OCI-LY1 (cell line): ENCODE measurements around the gene ENTPD8.

Experiments
- H2AFZ ChIP-seq: fragments of 200-600 bp; sonication (generic), shearing (Covaris generic); 2 replicates; pipeline ENCODE4 v1.6.0; 2014; ENCODE audit warnings: antibody characterized with exemption, mild to moderate bottlenecking, low read length
- H3F3A ChIP-seq: fragments of 200-600 bp; sonication (generic), shearing (Covaris generic); 2 replicates; pipeline ENCODE4 v1.6.0; 2014; ENCODE audit warnings: mild to moderate bottlenecking, antibody characterized with exemption, low read length, moderate library complexity; ENCODE audit not compliant: insufficient read depth
- H3K27ac ChIP-seq: fragments of 200-600 bp; sonication (generic); 2 replicates; pipeline ENCODE4 v1.5.1; 2014; ENCODE audit warnings: low read length, mixed run types, mild to moderate bottlenecking, low read depth; ENCODE audit not compliant: poor library complexity, severe bottlenecking
- H3K27me3 ChIP-seq: fragments of 200-600 bp; sonication (generic); 2 replicates; pipeline ENCODE4 v1.6.0; 2014; ENCODE audit warnings: antibody characterized with exemption, mild to moderate bottlenecking, low read length, moderate library complexity; ENCODE audit not compliant: insufficient read depth
- H3K36me3 ChIP-seq: fragments of 200-600 bp; sonication (generic); 2 replicates; pipeline ENCODE4 v1.6.1; 2014; ENCODE audit warnings: mild to moderate bottlenecking, antibody characterized with exemption, low read length, moderate library complexity, mixed read lengths; ENCODE audit not compliant: insufficient read depth
- H3K4me1 ChIP-seq: fragments of 200-600 bp; sonication (generic); 2 replicates; pipeline ENCODE4 v1.5.1; 2014; ENCODE audit warnings: mild to moderate bottlenecking, low read length, moderate library complexity; ENCODE audit not compliant: insufficient read depth, severe bottlenecking
- H3K4me2 ChIP-seq: fragments of 200-600 bp; sonication (generic), shearing (Covaris generic); 2 replicates; pipeline ENCODE4 v1.6.1; 2014; ENCODE audit warnings: low read length
- H3K4me3 ChIP-seq: fragments of 200-600 bp; sonication (generic); 2 replicates; pipeline ENCODE4 v1.5.1; 2014; ENCODE audit warnings: low read length, low read depth, mild to moderate bottlenecking, mixed read lengths; ENCODE audit not compliant: poor library complexity, severe bottlenecking
- H3K79me2 ChIP-seq: fragments of 200-600 bp; shearing (Covaris generic); 2 replicates; pipeline ENCODE4 v1.6.1; 2016; ENCODE audit warnings: mixed run types, low read length, mixed read lengths; ENCODE audit not compliant: insufficient read depth
- H3K9ac ChIP-seq: fragments of 200-600 bp; sonication (generic), shearing (Covaris generic); 2 replicates; pipeline ENCODE4 v1.6.1; 2014; ENCODE audit warnings: mild to moderate bottlenecking, low read length, mixed read lengths
- H3K9me2 ChIP-seq: fragments of 200-600 bp; sonication (generic), shearing (Covaris generic); 2 replicates; pipeline ENCODE4 v1.6.1; 2014; ENCODE audit warnings: low read depth, mild to moderate bottlenecking, low read length, mixed read lengths
- H3K9me3 ChIP-seq: fragments of 200-600 bp; shearing (Covaris generic); 2 replicates; pipeline ENCODE4 v1.6.1; 2014; ENCODE audit warnings: low read length, mixed read lengths
- H4K20me1 ChIP-seq: fragments of 200-600 bp; sonication (generic), shearing (Covaris generic); 2 replicates; pipeline ENCODE4 v1.6.0; 2016; ENCODE audit warnings: mild to moderate bottlenecking, low read length; ENCODE audit not compliant: insufficient read depth
- CTCF ChIP-seq: fragments of 200-600 bp; sonication (generic), shearing (Covaris generic); IDR thresholded peaks from 2 replicates; pipeline ENCODE4 v1.5.1; 2017; ENCODE audit warnings: mild to moderate bottlenecking, antibody characterized with exemption, low read length, moderate library complexity, mixed read lengths
- EZH2 ChIP-seq: fragments of 200-600 bp; sonication (generic), shearing (Covaris generic); IDR thresholded peaks from 2 replicates; pipeline ENCODE4 v1.8.0; 2017; ENCODE audit warnings: borderline replicate concordance, mixed run types, mild to moderate bottlenecking, antibody characterized with exemption, low read length, moderate library complexity, mixed read lengths

ENTPD8 gene

GRCh38 chr9:137441935-137442321 lies 771 bp upstream of the ENTPD8 start:
- Histone ChIP-seq H4K20me1 (no peaks in the 10 kb centered on the region), H3F3A (no peaks in the 10 kb centered on the region), H3K79me2 (no peaks in the 10 kb centered on the region), H3K4me2 (no peak overlapping the region), H3K27me3 (peaks cover 6% of the 10 kb centered on the region; the same call in 1 of the 2 replicates), H3K36me3 (no peaks in the 10 kb centered on the region), H3K9me3 (no peaks in the 10 kb centered on the region), H2AFZ (no peak overlapping the region), H3K4me3 (no peak overlapping the region), H3K9me2 (no peaks in the 10 kb centered on the region), H3K9ac (no peak overlapping the region), H3K4me1 (peaks cover 2% of the 10 kb centered on the region), H3K27ac (no peak overlapping the region)
- no peak for TF ChIP-seq CTCF
- no peak for TF ChIP-seq EZH2

GRCh38 chr9:137439158-137439714 lies 1.9 kb downstream of the ENTPD8 start:
- no peak overlapping the region for H3K4me2 ChIP-seq
- H3F3A ChIP-seq: no peaks in the 10 kb centered on the region
- no peak overlapping the region for H3K4me3 ChIP-seq
- H3K4me1 ChIP-seq: no peaks in the 10 kb centered on the region
- H2AFZ ChIP-seq: no peak overlapping the region
- no peaks in the 10 kb centered on the region for H3K9me3 ChIP-seq
- no peak overlapping the region for H3K9ac ChIP-seq
- TF ChIP-seq CTCF: no peak
- no peak for TF ChIP-seq EZH2
- H3K27ac ChIP-seq: no peak overlapping the region
- H3K36me3 ChIP-seq: no peaks in the 10 kb centered on the region
- H3K27me3 ChIP-seq: 0 out of 2 replicates have a peak, but pooled peaks cover 12% of the 10 kb centered on the region
- H4K20me1 ChIP-seq: no peaks in the 10 kb centered on the region
- no peaks in the 10 kb centered on the region for H3K79me2 ChIP-seq
- H3K9me2 ChIP-seq: no peaks in the 10 kb centered on the region

- no peak overlapping the region for H3K4me2 ChIP-seq
- 0 out of 2 replicates have a peak, but pooled peaks cover 12% of the 10 kb centered on the region for H3K27me3 ChIP-seq
- no peak for TF ChIP-seq EZH2
- TF ChIP-seq CTCF: no peak
- H3K4me1 ChIP-seq: no peaks in the 10 kb centered on the region
- no peaks in the 10 kb centered on the region for H3K79me2 ChIP-seq
- no peaks in the 10 kb centered on the region for H3K9me3 ChIP-seq
- no peaks in the 10 kb centered on the region for H3K36me3 ChIP-seq
- H3K4me3 ChIP-seq: no peak overlapping the region
- no peaks in the 10 kb centered on the region for H3F3A ChIP-seq
- H3K9me2 ChIP-seq: no peaks in the 10 kb centered on the region
- no peak overlapping the region for H2AFZ ChIP-seq
- H4K20me1 ChIP-seq: no peaks in the 10 kb centered on the region
- no peak overlapping the region for H3K9ac ChIP-seq
- no peak overlapping the region for H3K27ac ChIP-seq
Measured at GRCh38 chr9:137438591-137439157, 2.5 kb downstream of the ENTPD8 start.
